H1 (cell line): ENCODE measurements around the gene KIF25. TPM values are rescaled to one million over a fixed set of nuclear protein-coding genes. Genes with fewer than 3 reads are reported as not detected.

ENCODE experiments used
- CTCF ChIA-PET: fragments of 300-600 bp; sonication (Branson Sonifier 250); formaldehyde crosslinking; loops from one replicate; lab custom pipeline; 2021; ENCODE audit not compliant: partially characterized antibody; lab: Charles Lee
- POLR2A ChIA-PET: fragments of 300-600 bp; sonication (Branson Sonifier 250); formaldehyde crosslinking; loops from one replicate; lab custom pipeline; 2021; ENCODE audit warnings: inconsistent platforms; ENCODE audit not compliant: partially characterized antibody; lab: Charles Lee
- DNase-seq, 2 experiments: peaks; one replicate each; pipeline versions ENCODE4 v3.0.0 to v3.0.0-alpha.2; 2010 to 2022; ENCODE audit warnings: low spot score in 2 of 2, low read depth in 1 of 2, mixed read lengths in 1 of 2
- FAIRE-seq: peaks from 2 replicates; lab custom pipeline; 2011; peaks lifted over from hg19 to GRCh38; lab: Jason Lieb, UNC
- H2AFZ ChIP-seq: 2 replicates; pipeline ENCODE4 v1.8.1; 2012; ENCODE audit warnings: low read length, inconsistent platforms
- H2AK5ac ChIP-seq: 2 replicates; pipeline ENCODE4 v1.6.1; 2013; ENCODE audit warnings: low read depth, low read length
- H2BK120ac ChIP-seq: replicated peaks from 2 replicates; pipeline ENCODE3; 2013; ENCODE audit warnings: low read depth, low read length, inconsistent platforms
- H2BK12ac ChIP-seq: 2 replicates; pipeline ENCODE4 v1.6.1; 2013; ENCODE audit warnings: low read depth, low read length
- H2BK15ac ChIP-seq: 2 replicates; pipeline ENCODE4 v1.6.1; 2013; ENCODE audit warnings: low read length
- H2BK20ac ChIP-seq: 2 replicates; pipeline ENCODE4 v1.6.1; 2013; ENCODE audit warnings: low read length
- H2BK5ac ChIP-seq: 2 replicates; pipeline ENCODE4 v1.6.1; 2013; ENCODE audit warnings: low read depth, low read length
- H3K14ac ChIP-seq: 2 replicates; pipeline ENCODE4 v1.6.1; 2013; ENCODE audit warnings: inconsistent platforms; ENCODE audit not compliant: insufficient read length
- H3K18ac ChIP-seq: 2 replicates; pipeline ENCODE4 v1.6.1; 2013; ENCODE audit warnings: low read length; ENCODE audit errors: extremely low read depth
- H3K23ac ChIP-seq: 2 replicates; pipeline ENCODE4 v1.6.1; 2013; ENCODE audit warnings: inconsistent platforms; ENCODE audit not compliant: insufficient read length
- H3K23me2 ChIP-seq: 2 replicates; pipeline ENCODE4 v1.6.1; 2013; ENCODE audit warnings: low read depth, low read length
- H3K27ac ChIP-seq: 2 replicates; pipeline ENCODE4 v1.6.1; 2011; ENCODE audit warnings: low read depth, low read length, inconsistent platforms
- H3K27me3 ChIP-seq, 4 experiments: replicated peaks in 1 of 4; 1 replicate in 1 of 4; 2 replicates in 3 of 4; pipeline versions ENCODE4 v1.6.1 to v1.8.1; 2011 to 2013; ENCODE audit warnings: low read length in 3 of 4, mild to moderate bottlenecking in 3 of 4, inconsistent platforms in 2 of 4, mixed read lengths in 2 of 4, moderate library complexity in 1 of 4; ENCODE audit not compliant: control insufficient read depth in 3 of 4, insufficient read depth in 3 of 4; ENCODE audit errors: extremely low read depth in 1 of 4
- H3K36me3 ChIP-seq, 4 experiments: 2 replicates each; pipeline versions ENCODE4 v1.6.1 to v1.8.1; 2011 to 2013; ENCODE audit warnings: mild to moderate bottlenecking in 4 of 4, low read length in 3 of 4, moderate library complexity in 2 of 4, control low read depth in 1 of 4, inconsistent platforms in 1 of 4; ENCODE audit not compliant: insufficient read depth in 4 of 4, control insufficient read depth in 2 of 4
- H3K4ac ChIP-seq: replicated peaks from 2 replicates; pipeline ENCODE3; 2013; ENCODE audit warnings: low read length, low read depth, mixed read lengths, inconsistent platforms; ENCODE audit not compliant: insufficient read length
- H3K4me1 ChIP-seq, 4 experiments: replicated peaks in 1 of 4; 1 replicate in 1 of 4; 2 replicates in 3 of 4; pipeline versions ENCODE4 v1.6.1 to v1.8.1; 2011 to 2013; ENCODE audit warnings: low read length in 3 of 4, inconsistent platforms in 2 of 4, mixed read lengths in 1 of 4; ENCODE audit not compliant: insufficient read depth in 4 of 4, control insufficient read depth in 3 of 4
- H3K4me2 ChIP-seq, 2 experiments: 2 replicates each; pipeline versions ENCODE4 v1.6.1 to v1.8.1; 2011 to 2013; ENCODE audit warnings: low read depth in 2 of 2, low read length in 2 of 2, control low read depth in 1 of 2, inconsistent platforms in 1 of 2, mild to moderate bottlenecking in 1 of 2; ENCODE audit not compliant: insufficient read depth in 1 of 2
- H3K4me3 ChIP-seq, 4 experiments: fragments of 200-600, 300-600 bp in 1 of 4; sonication (generic), shearing (Covaris generic), sonication (Bioruptor Twin) in 1 of 4; 2 replicates each; pipeline versions ENCODE4 v1.5.1 to v1.8.1; 2011 to 2016; ENCODE audit warnings: low read length in 4 of 4, low read depth in 3 of 4, control low read depth in 2 of 4, inconsistent platforms in 2 of 4, mild to moderate bottlenecking in 2 of 4, mixed read lengths in 1 of 4, moderate library complexity in 1 of 4; ENCODE audit not compliant: insufficient read depth in 2 of 4; ENCODE audit errors: extremely low read depth in 1 of 4
- H3K56ac ChIP-seq: replicated peaks from 2 replicates; pipeline ENCODE3; 2013; ENCODE audit warnings: low read depth, mild to moderate bottlenecking, mixed read lengths, low read length, inconsistent platforms; ENCODE audit not compliant: insufficient read length
- H3K79me1 ChIP-seq: 2 replicates; pipeline ENCODE4 v1.6.1; 2013; ENCODE audit warnings: low read depth, low read length, control low read depth
- H3K79me2 ChIP-seq, 2 experiments: 2 replicates each; pipeline versions ENCODE4 v1.6.1 to v1.8.1; 2012 to 2013; ENCODE audit warnings: low read length in 2 of 2, mild to moderate bottlenecking in 2 of 2, inconsistent platforms in 1 of 2; ENCODE audit not compliant: insufficient read depth in 2 of 2, control insufficient read depth in 1 of 2
- H3K9ac ChIP-seq, 4 experiments: replicated peaks in 1 of 4; 1 replicate in 1 of 4; 2 replicates in 3 of 4; pipeline versions ENCODE4 v1.6.1 to v1.8.1; 2011 to 2013; ENCODE audit warnings: low read depth in 3 of 4, low read length in 3 of 4, control low read depth in 2 of 4, mild to moderate bottlenecking in 2 of 4, moderate library complexity in 2 of 4, inconsistent platforms in 1 of 4; ENCODE audit errors: extremely low read depth in 1 of 4
- H3K9me3 ChIP-seq, 2 experiments: 2 replicates each; pipeline versions ENCODE4 v1.6.1 to v1.8.1; 2012 to 2013; ENCODE audit warnings: mild to moderate bottlenecking in 2 of 2, moderate library complexity in 2 of 2, control low read depth in 1 of 2, inconsistent platforms in 1 of 2, low read depth in 1 of 2, low read length in 1 of 2, mixed read lengths in 1 of 2; ENCODE audit not compliant: insufficient read depth in 2 of 2
- H4K20me1 ChIP-seq, 2 experiments: replicated peaks in 1 of 2; 2 replicates each; pipeline versions ENCODE3 to v1.8.1; 2011 to 2013; ENCODE audit warnings: inconsistent platforms in 2 of 2, low read length in 2 of 2, mild to moderate bottlenecking in 1 of 2; ENCODE audit not compliant: insufficient read depth in 2 of 2, control insufficient read depth in 1 of 2
- H4K5ac ChIP-seq: 2 replicates; pipeline ENCODE4 v1.6.1; 2013; ENCODE audit warnings: low read length, low read depth, mixed read lengths, inconsistent platforms; ENCODE audit not compliant: insufficient read length
- H4K8ac ChIP-seq: 2 replicates; pipeline ENCODE4 v1.8.0; 2013; ENCODE audit warnings: mild to moderate bottlenecking, moderate library complexity, low read length, inconsistent platforms; ENCODE audit not compliant: insufficient read depth; ENCODE audit errors: extremely low read depth
- H4K91ac ChIP-seq: replicated peaks from 2 replicates; pipeline ENCODE3; 2013; ENCODE audit warnings: low read length, mixed read lengths, inconsistent platforms; ENCODE audit not compliant: insufficient read length
- JUN ChIP-seq: IDR thresholded peaks from 2 replicates; pipeline ENCODE4 v1.6.1; 2011; ENCODE audit warnings: low read depth, mild to moderate bottlenecking, improper control_type of control experiment, low read length
- YY1 ChIP-seq: IDR thresholded peaks from 2 replicates; pipeline ENCODE4 v1.6.1; 2011; ENCODE audit warnings: low read depth, mild to moderate bottlenecking, low read length
- WGBS, 2 experiments: shearing (Covaris generic) in 1 of 2; methylation state at CpG; one replicate each; pipeline versions ENCODE4 v1.1.6 to v1.1.7; 2013 to 2015; ENCODE audit warnings: low lambda C conversion rate in 2 of 2, mixed read lengths in 2 of 2, inconsistent platforms in 1 of 2, low coverage in 1 of 2, missing lambda C conversion rate in 1 of 2; ENCODE audit not compliant: insufficient replicate concordance in 2 of 2, insufficient coverage in 1 of 2, insufficient read length in 1 of 2; ENCODE audit errors: extremely low coverage in 1 of 2, missing lambda C conversion rate in 1 of 2; 5-methylcytosine and 5-hydroxymethylcytosine counted together
- polyA plus RNA-seq, 7 experiments: library from polyadenylated mRNA; depleted of rRNA in 3 of 7; stranded (reverse) in 5 of 7; unstranded in 2 of 7; fragments of >200 nt in 5 of 7; fragments of 200-250 nt in 2 of 7; gene quantifications; 1 replicate in 5 of 7; 2 replicates in 1 of 7; 4 replicates in 1 of 7; pipeline versions ENCODE4 v1.2.1 to v1.2.3, GENCODE V29; 2011 to 2013; ENCODE audit warnings: missing spikeins in 2 of 7, mixed read lengths in 2 of 7
- total RNA-seq: library from RNA; stranded (reverse); fragmentation: NEBNext Ultra II Directional; extraction: Animal tissue kit (Norgen Biotek cat#: 25700); gene quantifications from 2 replicates; pipeline ENCODE4 v1.2.1, GENCODE V29; 2021

The KIF25 gene
- total and polyA plus RNA-seq, 2 of the 8 experiments (the other 6 are each of a cell fraction or from before 2014, with no cell fraction given): 1.5 to 2.0 TPM

- Histone ChIP-seq H3K4me1 (peaks cover 0 to 8% (median 2%) of the 10 kb centered on the region in 4 experiments; a peak in 3 of 7 replicates), H3K4me3 (no peak overlapping the region), H3K14ac (no peak overlapping the region), H3K9ac (no peak overlapping the region), H4K91ac (no peak overlapping the region), H2BK120ac (no peak overlapping the region), H3K79me1 (no peaks in the 10 kb centered on the region), H3K27me3 (no peaks in the 10 kb centered on the region; a peak in 1 of 7 replicates), H3K27ac (no peak overlapping the region), H4K20me1 (no peaks in the 10 kb centered on the region), H3K79me2 (no peaks in the 10 kb centered on the region), H2AK5ac (no peak overlapping the region), H4K8ac (no peak overlapping the region), H2BK20ac (no peak overlapping the region), H3K23me2 (no peaks in the 10 kb centered on the region), H2BK5ac (no peak overlapping the region), H3K23ac (no peak overlapping the region), H4K5ac (no peak overlapping the region), H3K18ac (no peak overlapping the region), H2AFZ (no peak overlapping the region), H3K9me3 (peaks cover 30 to 42% of the 10 kb centered on the region in 2 experiments), H3K4ac (no peak overlapping the region), H3K36me3 (peaks cover 0 to 2% (median 0%) of the 10 kb centered on the region in 4 experiments; a peak in 2 of 8 replicates), H2BK12ac (no peak overlapping the region), H3K4me2 (no peak overlapping the region), H3K56ac (no peak overlapping the region), H2BK15ac (no peak overlapping the region)
- FAIRE-seq (no peak), DNase-seq (no peak)
- ChIA-PET CTCF (interaction anchor here (0.6 to 1.8 kb wide), 4 partner anchors 25 to 119 kb away, joined by 3 to 4 read pairs (median 4); no protein-coding TSS in a partner anchor), POLR2A (no interaction called here)
- 94% methylated on average over 13 of the region's 13 CpGs; no CpG with 5 or more reads in 1 of the 2 experiments for WGBS, 2 experiments
- no peak for TF ChIP-seq JUN
- no peak for TF ChIP-seq YY1
These were observed 41.2 kb downstream of the KIF25 start for GRCh38 chr6:168038576-168039140.
